NT2/D1 (cell line): ENCODE results near the gene CADM2.

Experiments
- SUZ12 ChIP-seq: IDR thresholded peaks from 2 replicates; pipeline ENCODE4 v1.6.1; 2011; ENCODE audit not compliant: insufficient read length, insufficient read depth; ENCODE audit errors: extremely low read depth
- YY1 ChIP-seq: IDR thresholded peaks from 2 replicates; pipeline ENCODE4 v1.6.1; 2011; ENCODE audit not compliant: insufficient read length, insufficient read depth

DNA sequence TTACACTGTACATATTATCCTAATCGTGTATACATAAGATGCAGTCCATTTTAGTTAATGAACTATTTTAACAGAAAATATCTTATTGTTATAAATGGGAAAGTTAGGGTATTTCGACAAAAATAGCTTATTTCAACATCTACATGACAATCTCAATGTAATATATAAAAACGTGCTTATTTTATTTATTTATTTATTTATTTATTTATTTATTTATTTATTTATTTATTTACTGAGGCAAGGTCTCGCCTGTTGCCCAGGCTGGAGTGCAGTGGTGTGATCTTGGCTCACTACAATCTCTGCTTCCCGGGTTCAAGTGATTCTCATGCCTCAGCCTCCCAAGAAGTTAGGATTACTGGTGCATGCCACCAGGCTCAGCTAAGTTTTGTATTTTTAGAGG is 614.2 kb downstream of the CADM2 start:
- TF ChIP-seq SUZ12 = no peak
- no peak for TF ChIP-seq YY1
